Medulla oblongata (tissue), 1 donor: Measurements from ENCODE around the gene CBFB.

Experiments
- DNase-seq: peaks from one replicate; pipeline ENCODE4 v3.0.0-alpha.2; 2015; ENCODE audit errors: extremely low spot score

The CBFB gene

DNA sequence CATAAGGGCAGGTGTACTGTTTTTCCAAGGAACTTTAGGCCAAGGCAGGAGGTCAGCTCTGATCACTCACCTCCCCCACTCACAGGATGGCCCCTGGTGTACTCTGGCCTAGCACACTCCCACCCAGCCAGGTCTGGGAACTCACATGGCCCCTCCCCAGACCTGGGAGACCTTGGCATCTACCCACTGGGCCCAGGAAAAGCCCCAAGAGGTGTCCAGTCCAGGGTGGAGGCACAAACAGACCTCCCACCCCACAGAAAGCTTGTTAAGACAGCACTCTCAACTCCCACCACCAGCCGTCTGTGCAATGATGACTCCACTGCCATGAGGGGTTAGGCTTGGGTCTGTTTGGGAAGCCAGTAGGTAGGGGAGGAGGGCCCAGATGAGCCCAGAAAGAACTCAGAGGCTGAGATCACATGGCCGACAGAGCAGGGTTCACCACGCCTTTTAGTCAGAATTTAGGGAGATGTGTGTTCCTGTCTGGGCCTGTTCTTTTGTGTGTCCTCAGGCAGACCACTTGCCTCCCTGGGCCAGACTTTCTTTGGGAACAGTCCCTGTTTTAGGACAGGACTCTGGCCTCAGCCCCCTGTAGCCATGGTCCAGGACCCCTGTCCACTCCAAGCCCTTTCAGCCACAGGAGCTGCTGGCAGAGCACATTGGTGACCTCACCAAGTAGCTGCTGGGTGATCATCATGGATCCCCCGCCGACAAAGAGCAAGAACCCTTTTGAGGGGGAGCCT, 12.1 kb upstream of the CBFB start:
- DNase-seq = no peak

DNA sequence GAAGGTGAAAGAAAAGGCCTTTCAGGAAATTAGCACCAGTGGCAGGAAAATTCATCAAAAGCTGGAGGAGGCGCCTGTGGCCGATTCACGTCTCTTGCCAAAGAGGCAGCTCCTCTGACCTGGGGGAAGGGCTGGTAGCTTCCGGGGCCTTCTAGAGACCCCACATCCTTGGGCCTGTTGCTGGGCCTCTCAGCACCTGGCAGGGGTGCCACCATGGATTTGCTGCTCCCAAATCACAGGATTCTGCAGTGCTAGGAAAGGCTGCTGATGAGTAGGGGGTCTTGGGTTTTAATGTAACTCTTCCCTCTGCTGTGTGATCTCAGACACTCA, 11.6 kb upstream of the CBFB start:
- no peak for DNase-seq

DNA sequence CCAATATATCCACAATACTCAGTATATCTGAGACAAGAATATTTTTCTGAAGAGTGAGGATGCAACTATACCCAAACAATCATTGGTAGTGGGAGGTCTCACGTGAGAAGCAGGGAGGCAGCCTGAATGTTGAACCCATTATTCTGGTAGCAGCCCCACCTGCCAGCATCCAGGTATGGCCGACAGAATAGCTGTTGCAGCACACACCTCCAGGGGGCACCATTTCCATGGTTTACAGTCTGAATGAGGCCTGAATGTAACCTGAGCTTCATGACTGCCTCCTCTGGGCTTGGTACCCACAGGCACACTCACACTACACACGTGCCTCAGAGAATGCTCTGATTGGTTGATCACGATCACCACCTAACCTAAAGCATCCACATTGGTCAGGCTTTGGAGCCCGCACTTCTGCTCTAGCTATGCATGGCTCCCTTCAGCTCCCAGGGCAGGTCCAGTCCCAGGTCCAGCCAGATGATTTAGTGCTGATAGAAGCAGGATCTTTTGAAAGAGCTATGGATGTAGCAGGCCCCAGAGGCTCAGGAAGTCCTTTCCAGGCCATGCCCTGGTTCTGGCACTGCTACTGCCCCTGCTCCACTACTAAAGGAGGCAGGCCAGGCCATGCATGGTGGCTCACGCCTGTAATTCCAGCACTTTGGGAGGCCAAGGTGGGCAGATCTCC, 11.0 kb upstream of the CBFB start:
- DNase-seq = peak; percentile 68

GRCh38 chr16:67019171-67019570, 9.8 kb upstream of the CBFB start:
- no peak for DNase-seq

GRCh38 chr16:67021321-67021720, 7.6 kb upstream of the CBFB start:
- DNase-seq = no peak

DNA sequence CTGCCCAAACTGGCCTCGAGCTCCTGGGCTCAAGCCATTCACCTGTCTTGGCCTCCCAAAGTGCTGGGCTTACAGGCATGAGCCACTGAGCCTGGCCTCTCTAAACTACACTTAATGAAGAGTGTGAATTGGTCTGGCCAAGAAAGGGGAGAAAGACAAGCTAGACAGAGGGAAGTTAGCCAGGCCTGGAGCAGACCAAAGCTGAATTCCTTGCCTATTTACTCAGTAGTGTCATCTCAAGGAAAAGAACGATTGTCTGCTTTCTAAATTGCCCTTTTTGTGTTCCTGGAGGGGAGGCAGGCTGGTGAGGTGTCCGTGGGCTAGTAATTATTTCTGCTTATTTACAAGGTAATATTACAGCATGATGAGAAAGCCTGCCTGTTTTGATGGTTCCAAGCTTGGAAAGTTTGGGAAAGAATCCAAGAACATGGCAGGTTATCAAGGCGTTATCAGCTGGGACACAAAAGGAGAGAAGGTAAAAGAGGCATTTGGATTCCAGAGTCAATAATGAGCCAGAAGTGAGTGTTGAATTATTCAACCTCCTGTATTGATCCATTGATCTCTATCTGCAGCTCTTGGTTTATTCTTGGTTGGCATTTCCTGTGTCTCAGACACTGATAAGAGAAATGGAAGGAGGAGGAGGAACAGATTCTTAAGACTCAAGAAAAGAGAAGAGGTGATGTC, 6.3 kb upstream of the CBFB start:
- DNase-seq = no peak

DNA sequence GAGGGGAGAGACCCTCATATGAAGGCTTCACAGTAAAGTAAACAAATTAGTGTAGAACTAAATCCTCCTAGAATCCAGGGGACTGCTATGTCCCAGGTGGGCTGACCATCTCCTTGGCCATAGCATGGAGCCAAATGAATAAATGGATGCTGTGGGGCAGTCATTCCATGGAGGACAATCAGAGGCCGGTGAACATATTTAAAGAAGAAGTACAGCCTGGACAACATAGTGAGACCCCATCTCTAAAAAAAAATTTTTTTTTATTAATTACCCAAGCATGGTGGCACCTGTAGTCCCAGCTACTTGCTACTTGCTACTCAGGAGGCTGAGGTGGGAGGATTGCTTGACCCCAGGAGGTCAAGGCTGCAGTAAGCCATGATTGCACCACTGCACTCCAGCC, 5.3 kb upstream of the CBFB start:
- no peak for DNase-seq

DNA sequence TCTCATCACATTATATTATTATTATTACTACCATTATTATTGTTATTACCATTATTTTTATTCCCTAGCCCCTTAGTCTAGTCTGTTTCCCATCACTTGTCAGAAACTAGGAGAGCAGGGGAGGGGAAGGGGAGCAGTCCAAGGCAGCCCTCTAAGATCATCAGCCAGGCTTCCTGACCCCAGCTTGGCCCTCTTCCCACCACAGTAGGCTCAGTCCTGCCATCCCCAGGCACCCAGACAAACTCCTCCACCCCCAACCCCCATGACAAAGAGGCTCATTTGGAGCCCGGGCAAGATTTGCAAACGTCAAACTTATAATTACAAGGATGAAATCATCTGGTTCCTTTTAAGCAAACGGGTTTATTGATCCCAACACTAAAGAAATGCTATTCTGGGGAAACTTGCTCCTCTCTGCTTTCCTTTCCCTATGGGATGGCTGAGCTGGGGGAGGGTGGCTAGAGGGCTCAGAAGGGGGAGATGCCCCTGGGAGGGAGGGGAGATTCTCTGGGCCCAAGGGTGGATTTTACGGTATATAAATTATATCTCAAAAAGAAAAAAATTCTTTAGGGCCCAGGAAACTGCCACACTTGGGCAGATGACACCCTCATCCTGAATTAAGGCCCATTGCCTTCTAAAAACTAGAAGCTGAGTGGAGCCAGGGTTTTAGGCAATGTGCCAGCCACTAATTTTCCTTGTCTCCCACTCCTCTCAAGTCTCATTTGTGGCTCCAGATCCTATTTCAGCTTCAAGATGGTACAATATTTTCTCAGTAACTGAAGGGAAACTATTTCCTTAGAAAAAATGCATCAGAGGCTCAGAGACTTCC, 4.4 kb upstream of the CBFB start:
- no peak for DNase-seq

- DNase-seq = no peak
Observed at GRCh38 chr16:67025210-67025550, 3.8 kb upstream of the CBFB start.

DNA sequence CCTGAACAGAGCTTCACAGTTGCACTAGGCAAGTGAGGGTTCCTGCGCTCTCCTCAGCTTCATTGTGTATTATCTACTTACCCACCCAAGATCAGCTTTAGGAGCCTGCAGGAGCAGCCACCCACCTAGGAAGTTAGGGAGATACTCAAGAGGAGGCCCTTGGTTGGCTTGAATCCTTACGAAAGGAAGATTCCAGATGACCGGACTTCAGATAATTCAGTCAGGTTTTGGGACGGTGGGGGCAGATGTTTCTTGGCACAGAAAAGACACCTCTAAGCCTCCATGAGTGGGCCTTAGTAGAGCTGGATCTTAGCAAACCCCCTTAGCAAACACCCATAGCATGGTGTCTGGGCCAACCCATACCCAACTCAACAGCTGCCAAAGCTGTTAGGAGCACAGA, 2.4 kb upstream of the CBFB start:
- no peak for DNase-seq

- DNase-seq = no peak
Observed at GRCh38 chr16:67027046-67027445, 1.9 kb upstream of the CBFB start.

DNA sequence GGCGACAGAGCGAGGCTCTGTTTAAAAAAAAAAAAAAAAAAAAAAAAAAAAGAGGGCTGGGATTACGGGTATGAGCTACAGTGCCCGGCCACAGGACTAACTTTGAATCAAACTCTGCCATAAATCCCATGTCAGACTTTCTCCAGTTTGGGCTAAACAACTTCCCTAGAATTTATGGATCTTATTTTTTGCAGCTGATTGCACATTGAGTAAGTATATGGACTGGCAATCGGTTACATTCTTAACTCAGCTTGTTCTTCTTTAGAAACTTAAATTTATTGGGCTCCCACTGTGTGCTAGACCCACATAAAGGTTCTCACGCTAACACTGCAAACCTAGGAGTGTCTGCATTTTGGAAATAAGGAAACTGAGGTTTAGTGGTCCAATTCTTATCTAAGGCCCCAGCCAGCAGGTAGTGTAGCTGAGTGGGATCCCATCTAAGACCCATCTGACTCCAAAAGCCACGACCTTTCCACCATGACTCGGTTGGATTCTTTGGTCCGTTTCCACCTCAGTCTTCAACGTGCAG, 718 bp upstream of the CBFB start:
- DNase-seq = no peak

DNA sequence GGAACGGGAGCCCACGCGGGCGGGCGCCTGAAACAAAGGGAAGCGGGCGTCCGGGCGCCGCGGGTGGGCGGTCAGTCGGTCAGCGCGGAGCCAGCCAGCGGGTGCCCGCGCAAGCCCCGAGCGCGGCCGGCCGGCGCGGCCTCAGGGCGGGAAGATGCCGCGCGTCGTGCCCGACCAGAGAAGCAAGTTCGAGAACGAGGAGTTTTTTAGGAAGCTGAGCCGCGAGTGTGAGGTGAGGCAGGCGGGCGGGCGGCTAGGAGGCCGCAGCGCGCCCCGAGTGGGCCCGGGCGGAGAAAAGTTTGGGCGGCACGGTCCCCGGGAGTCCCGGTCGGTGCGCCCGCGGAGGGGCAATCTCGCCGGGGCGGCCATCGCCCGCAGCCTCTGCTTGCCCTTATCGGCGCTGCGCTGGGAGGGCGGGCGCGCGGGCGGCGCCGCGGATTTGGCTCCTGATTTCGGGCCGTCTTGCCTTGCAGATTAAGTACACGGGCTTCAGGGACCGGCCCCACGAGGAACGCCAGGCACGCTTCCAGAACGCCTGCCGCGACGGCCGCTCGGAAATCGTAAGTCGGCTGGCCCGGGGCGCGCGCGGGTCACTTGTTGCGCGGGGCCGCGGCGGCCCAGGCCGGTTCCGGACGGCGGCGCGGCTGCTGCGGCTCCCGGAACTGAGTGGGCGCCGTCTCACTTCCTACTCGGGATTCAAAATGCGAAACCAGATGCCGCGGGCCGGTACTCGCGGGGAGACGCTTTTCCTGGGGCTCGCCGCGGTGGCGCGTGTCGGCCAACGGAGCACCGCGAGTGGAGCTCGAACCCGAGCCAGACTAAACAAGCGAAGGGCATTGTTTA, 526 bp downstream of the CBFB start:
- peak; percentile 63 for DNase-seq

GRCh38 chr16:67030221-67030962, 1.4 kb downstream of the CBFB start:
- DNase-seq = no peak

GRCh38 chr16:67034487-67034886, 5.5 kb downstream of the CBFB start:
- DNase-seq = no peak

DNA sequence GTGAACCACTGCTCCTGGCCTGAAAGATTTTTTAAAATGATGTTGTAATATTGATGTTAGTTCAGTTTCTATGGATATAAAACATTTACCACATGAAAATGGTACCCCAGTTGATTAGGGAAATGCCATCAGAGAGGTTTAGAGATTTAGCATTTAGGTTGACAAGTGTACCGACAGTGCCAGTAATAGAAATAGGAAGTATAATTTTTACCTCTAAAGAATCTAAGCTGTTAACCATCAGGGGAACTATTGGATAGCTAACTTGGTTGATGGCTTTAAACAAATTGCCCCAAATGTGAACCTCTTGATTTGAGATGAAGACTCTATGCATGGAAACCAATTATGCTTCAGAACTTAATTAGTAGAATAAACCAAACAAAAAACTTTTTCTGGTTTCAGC, 6.4 kb downstream of the CBFB start:
- DNase-seq = no peak

DNA sequence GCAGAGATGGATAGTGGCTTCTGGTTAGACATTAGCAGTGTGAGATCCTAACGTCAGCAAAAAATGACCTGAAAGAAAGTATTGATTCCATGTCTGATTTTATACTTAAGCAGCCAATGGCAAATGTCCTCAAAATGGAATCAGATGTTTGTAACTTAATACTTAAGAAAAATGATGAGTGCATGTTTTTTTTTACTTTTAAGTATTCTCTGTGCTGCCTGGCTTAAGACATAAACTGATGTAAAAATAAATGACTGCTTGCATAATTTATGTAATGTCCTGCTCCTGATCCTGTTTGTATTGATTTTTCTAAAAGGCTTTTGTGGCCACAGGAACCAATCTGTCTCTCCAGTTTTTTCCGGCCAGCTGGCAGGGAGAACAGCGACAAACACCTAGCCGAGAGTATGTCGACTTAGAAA, 7.4 kb downstream of the CBFB start:
- DNase-seq = no peak

DNA sequence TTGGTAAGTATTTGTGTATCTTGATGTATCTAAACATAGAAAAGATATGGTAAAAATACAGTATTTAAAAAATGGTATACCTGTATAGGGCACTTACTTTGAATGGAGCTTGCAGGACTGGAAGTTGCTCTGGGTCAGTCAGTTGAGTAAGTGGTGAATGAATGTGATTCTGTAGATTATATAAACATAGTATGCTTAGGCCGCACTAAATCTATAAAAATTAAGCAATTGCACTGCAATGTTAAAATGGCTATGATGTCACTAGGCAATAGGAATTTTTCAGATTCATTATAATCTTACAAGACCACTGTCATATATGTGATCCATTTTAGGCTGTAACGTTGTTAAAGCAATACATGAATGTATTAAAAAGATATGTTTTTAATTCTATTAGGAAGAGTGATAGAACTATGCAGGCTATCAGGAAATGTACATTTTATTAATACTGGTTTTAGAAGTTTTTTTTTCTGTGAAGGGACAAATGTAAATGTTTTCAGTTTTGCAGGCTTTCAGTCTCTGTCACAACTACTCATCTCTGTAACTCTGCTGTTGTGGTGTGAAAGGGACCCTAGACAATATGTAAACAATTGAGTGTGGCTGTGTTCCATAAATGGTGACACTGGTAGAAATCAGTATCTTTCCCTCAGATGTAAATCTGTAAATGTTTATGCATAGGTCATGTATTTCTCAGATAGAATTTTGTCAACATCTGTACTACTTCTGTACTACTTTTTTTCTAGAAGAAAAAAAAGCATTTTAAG, 10.5 kb downstream of the CBFB start:
- no peak for DNase-seq

GRCh38 chr16:67040166-67040565, 11.2 kb downstream of the CBFB start:
- no peak for DNase-seq

DNA sequence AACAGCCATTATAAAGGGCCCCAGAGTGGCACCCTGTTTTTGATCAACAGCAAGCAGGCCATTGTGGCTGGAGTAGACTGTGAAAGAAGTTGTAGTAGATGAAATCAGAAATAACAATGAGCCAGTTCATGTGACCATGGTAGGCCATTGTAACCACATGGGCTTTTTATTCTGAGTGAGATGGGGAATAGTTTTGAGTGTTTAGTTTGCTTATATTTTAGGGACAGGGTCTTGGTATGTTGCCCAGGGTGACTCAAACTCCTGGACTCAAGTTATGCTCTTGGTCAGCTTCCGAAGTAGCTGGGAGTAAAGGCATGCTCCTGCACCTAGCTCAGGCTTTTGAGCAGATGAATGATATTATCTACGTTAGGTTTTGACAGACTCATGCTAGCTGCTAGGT, 12.0 kb downstream of the CBFB start:
- DNase-seq = peak; percentile 59
